Memory B cell (primary cell): ENCODE results near the gene EMILIN2.

Experiments used
- ATAC-seq: fragments of 150-1000 bp; cut with Tn5 transposase; 2 replicates; pipeline ENCODE4 v1.10.0; 2021; ENCODE audit warnings: low read depth, mild to moderate bottlenecking, moderate library complexity
- DNase-seq, 2 donors: peaks; one replicate each; pipeline ENCODE4 v3.0.0; 2022; ENCODE audit warnings: low spot score in 2 of 2
- H3K27ac Mint-ChIP-seq: one replicate; pipeline ENCODE4 v1.8.0; 2022; ENCODE audit warnings: mild to moderate bottlenecking, moderate library complexity, mixed read lengths
- H3K27me3 Mint-ChIP-seq: one replicate; pipeline ENCODE4 v1.8.0; 2022; ENCODE audit warnings: mixed read lengths
- H3K36me3 Mint-ChIP-seq: one replicate; pipeline ENCODE4 v1.8.0; 2022; ENCODE audit warnings: mild to moderate bottlenecking, mixed read lengths
- H3K4me1 Mint-ChIP-seq: one replicate; pipeline ENCODE4 v1.8.0; 2022; ENCODE audit warnings: mixed read lengths
- H3K4me3 Mint-ChIP-seq: one replicate; pipeline ENCODE4 v1.8.0; 2022; ENCODE audit warnings: mild to moderate bottlenecking, moderate library complexity, mixed read lengths
- H3K9me3 Mint-ChIP-seq: one replicate; pipeline ENCODE4 v1.8.0; 2022; ENCODE audit warnings: mixed read lengths

Gene EMILIN2

GRCh38 chr18:2874765-2875164, 28.0 kb downstream of the EMILIN2 start:
- Mint-ChIP-seq H3K9me3 (no peaks in the 10 kb centered on the region), H3K27me3 (peaks cover 3% of the 10 kb centered on the region), H3K27ac (no peak overlapping the region), H3K4me1 (no peaks in the 10 kb centered on the region), H3K4me3 (no peak overlapping the region), H3K36me3 (peaks cover 2% of the 10 kb centered on the region)
- DNase-seq (no peak), ATAC-seq (no peak)

- Mint-ChIP-seq H3K27ac (no peak overlapping the region), H3K4me1 (peaks cover 14% of the 10 kb centered on the region), H3K27me3 (peaks cover 4% of the 10 kb centered on the region), H3K4me3 (no peak overlapping the region), H3K36me3 (peaks cover 2% of the 10 kb centered on the region), H3K9me3 (no peaks in the 10 kb centered on the region)
- no peak for ATAC-seq
- no peak for DNase-seq
Observed at GRCh38 chr18:2878656-2879330, 32.0 kb downstream of the EMILIN2 start.

- H3K4me3 Mint-ChIP-seq = no peak overlapping the region
- no peak for DNase-seq
- H3K9me3 Mint-ChIP-seq = no peaks in the 10 kb centered on the region
- H3K27me3 Mint-ChIP-seq = peaks cover 4% of the 10 kb centered on the region
- no peak overlapping the region for H3K27ac Mint-ChIP-seq
- ATAC-seq = no peak
- peaks cover 2% of the 10 kb centered on the region for H3K36me3 Mint-ChIP-seq
- peaks cover 16% of the 10 kb centered on the region for H3K4me1 Mint-ChIP-seq
Observed at GRCh38 chr18:2879889-2880288, 33.1 kb downstream of the EMILIN2 start.

- DNase-seq = no peak
- H3K27ac Mint-ChIP-seq = no peak overlapping the region
- H3K36me3 Mint-ChIP-seq = peaks cover 4% of the 10 kb centered on the region
- no peak for ATAC-seq
- no peak overlapping the region for H3K4me3 Mint-ChIP-seq
- H3K9me3 Mint-ChIP-seq = no peaks in the 10 kb centered on the region
- peaks cover 4% of the 10 kb centered on the region for H3K27me3 Mint-ChIP-seq
- peaks cover 16% of the 10 kb centered on the region for H3K4me1 Mint-ChIP-seq
Observed at GRCh38 chr18:2880473-2880872, 33.7 kb downstream of the EMILIN2 start.

- Mint-ChIP-seq H3K36me3 (peaks cover 7% of the 10 kb centered on the region), H3K9me3 (peaks cover 1% of the 10 kb centered on the region), H3K4me3 (no peak overlapping the region), H3K27ac (no peak overlapping the region), H3K4me1 (peaks cover 16% of the 10 kb centered on the region), H3K27me3 (peaks cover 4% of the 10 kb centered on the region)
- ATAC-seq (no peak), DNase-seq (no peak)
Observed at GRCh38 chr18:2881088-2881839, 34.5 kb downstream of the EMILIN2 start.

GRCh38 chr18:2881840-2882195, 35.0 kb downstream of the EMILIN2 start:
- ATAC-seq (no peak), DNase-seq (no peak)
- H3K9me3 Mint-ChIP-seq = peaks cover 7% of the 10 kb centered on the region
- peaks cover 16% of the 10 kb centered on the region for H3K4me1 Mint-ChIP-seq
- H3K36me3 Mint-ChIP-seq = peaks cover 13% of the 10 kb centered on the region
- H3K27me3 Mint-ChIP-seq = peaks cover 6% of the 10 kb centered on the region
- H3K4me3 Mint-ChIP-seq = no peak overlapping the region
- H3K27ac Mint-ChIP-seq = no peak overlapping the region

- H3K4me1 Mint-ChIP-seq = peaks cover 16% of the 10 kb centered on the region
- no peak overlapping the region for H3K27ac Mint-ChIP-seq
- ATAC-seq (no peak), DNase-seq (no peak)
- peaks cover 14% of the 10 kb centered on the region for H3K36me3 Mint-ChIP-seq
- peaks cover 8% of the 10 kb centered on the region for H3K9me3 Mint-ChIP-seq
- H3K4me3 Mint-ChIP-seq = no peak overlapping the region
- peaks cover 6% of the 10 kb centered on the region for H3K27me3 Mint-ChIP-seq
Observed at GRCh38 chr18:2882201-2882600, 35.4 kb downstream of the EMILIN2 start.

- Mint-ChIP-seq H3K9me3 (peaks cover 10% of the 10 kb centered on the region), H3K4me1 (peaks cover 16% of the 10 kb centered on the region), H3K27ac (no peak overlapping the region), H3K36me3 (peaks cover 17% of the 10 kb centered on the region), H3K4me3 (peak overlapping the region; percentile 24), H3K27me3 (peaks cover 3% of the 10 kb centered on the region)
- DNase-seq (no peak), ATAC-seq (peak; percentile 78)
Observed at GRCh38 chr18:2883076-2883735, 36.4 kb downstream of the EMILIN2 start.

GRCh38 chr18:2884706-2885285, 38.0 kb downstream of the EMILIN2 start:
- DNase-seq = no peak
- peaks cover 18% of the 10 kb centered on the region for H3K36me3 Mint-ChIP-seq
- H3K9me3 Mint-ChIP-seq = peaks cover 10% of the 10 kb centered on the region
- peaks cover 16% of the 10 kb centered on the region for H3K4me1 Mint-ChIP-seq
- no peak overlapping the region for H3K4me3 Mint-ChIP-seq
- no peak overlapping the region for H3K27ac Mint-ChIP-seq
- ATAC-seq = no peak
- peaks cover 6% of the 10 kb centered on the region for H3K27me3 Mint-ChIP-seq

- Mint-ChIP-seq H3K36me3 (peaks cover 30% of the 10 kb centered on the region), H3K4me3 (no peak overlapping the region), H3K4me1 (peaks cover 11% of the 10 kb centered on the region), H3K9me3 (peaks cover 10% of the 10 kb centered on the region), H3K27ac (no peak overlapping the region), H3K27me3 (peaks cover 6% of the 10 kb centered on the region)
- DNase-seq = no peak
- no peak for ATAC-seq
Observed at GRCh38 chr18:2887470-2887869, 40.7 kb downstream of the EMILIN2 start.

GRCh38 chr18:2889761-2890192, 43.0 kb downstream of the EMILIN2 start:
- peaks cover 10% of the 10 kb centered on the region for H3K9me3 Mint-ChIP-seq
- DNase-seq = no peak
- no peak for ATAC-seq
- no peak overlapping the region for H3K4me3 Mint-ChIP-seq
- no peaks in the 10 kb centered on the region for H3K4me1 Mint-ChIP-seq
- no peak overlapping the region for H3K27ac Mint-ChIP-seq
- peaks cover 30% of the 10 kb centered on the region for H3K36me3 Mint-ChIP-seq
- H3K27me3 Mint-ChIP-seq = peaks cover 4% of the 10 kb centered on the region

- ATAC-seq (no peak), DNase-seq (no peak)
- H3K4me3 Mint-ChIP-seq = no peak overlapping the region
- H3K9me3 Mint-ChIP-seq = peaks cover 13% of the 10 kb centered on the region
- peaks cover 4% of the 10 kb centered on the region for H3K27me3 Mint-ChIP-seq
- no peaks in the 10 kb centered on the region for H3K4me1 Mint-ChIP-seq
- H3K27ac Mint-ChIP-seq = no peak overlapping the region
- H3K36me3 Mint-ChIP-seq = peaks cover 32% of the 10 kb centered on the region
Observed at GRCh38 chr18:2890606-2891005, 43.8 kb downstream of the EMILIN2 start.

- no peak for ATAC-seq
- Mint-ChIP-seq H3K4me3 (no peak overlapping the region), H3K4me1 (no peaks in the 10 kb centered on the region), H3K36me3 (peaks cover 24% of the 10 kb centered on the region), H3K27ac (no peak overlapping the region), H3K9me3 (peaks cover 7% of the 10 kb centered on the region), H3K27me3 (peaks cover 2% of the 10 kb centered on the region)
- no peak for DNase-seq
Observed at GRCh38 chr18:2891526-2892431, 45.0 kb downstream of the EMILIN2 start.
